Transverse colon (tissue), 4 donors: ENCODE data around the gene TBCEL.

Experiments
- CTCF ChIP-seq, 5 experiments: fragments of 200-600 bp in 3 of 5; fragments of 450-650 bp in 2 of 5; sonication (generic) in 3 of 5; IDR thresholded peaks; 1 replicate in 2 of 5; 2 replicates in 3 of 5; pipeline ENCODE4 v1.5.1; 2016 to 2017; ENCODE audit warnings: antibody characterized with exemption in 5 of 5, inconsistent platforms in 3 of 5, mild to moderate bottlenecking in 2 of 5, moderate library complexity in 1 of 5
- EP300 ChIP-seq: sonication (generic); formaldehyde crosslinking; IDR thresholded peaks from one replicate; pipeline ENCODE4 v1.6.1; 2017; ENCODE audit warnings: antibody characterized with exemption, low read depth
- POLR2A ChIP-seq: fragments of 450-650 bp; IDR thresholded peaks from one replicate; pipeline ENCODE4 v1.6.1; 2016; ENCODE audit warnings: antibody characterized with exemption, mild to moderate bottlenecking, moderate library complexity
- POLR2AphosphoS5 ChIP-seq, 3 donors: sonication (generic); formaldehyde crosslinking; IDR thresholded peaks; one replicate each; pipeline ENCODE4 v1.6.1; 2016; ENCODE audit warnings: antibody characterized with exemption in 3 of 3

- TF ChIP-seq CTCF (IDR thresholded peaks at IDR 0.05) (no peak), POLR2A (no peak), POLR2AphosphoS5 (IDR thresholded peaks at IDR 0.05) (no peak), EP300 (no peak)
Measured at GRCh38 chr11:121035169-121035755, 11.4 kb downstream of the TBCEL start.
